GM19025 (cell line): ENCODE measurements around the gene SIK2.
"Not testable (repeated sequence)": the region's sequence is repeated elsewhere in the genome, so short reads cannot be mapped to it uniquely, and the experiment has no call there.

ENCODE experiments used
- ATAC-seq: cut with Tn5 transposase; IDR thresholded peaks from one replicate; pipeline ENCODE4 v1.9.1; 2021; ENCODE audit warnings: mild to moderate bottlenecking, low read depth, moderate library complexity; ENCODE audit not compliant: unreplicated experiment

SIK2 gene

DNA sequence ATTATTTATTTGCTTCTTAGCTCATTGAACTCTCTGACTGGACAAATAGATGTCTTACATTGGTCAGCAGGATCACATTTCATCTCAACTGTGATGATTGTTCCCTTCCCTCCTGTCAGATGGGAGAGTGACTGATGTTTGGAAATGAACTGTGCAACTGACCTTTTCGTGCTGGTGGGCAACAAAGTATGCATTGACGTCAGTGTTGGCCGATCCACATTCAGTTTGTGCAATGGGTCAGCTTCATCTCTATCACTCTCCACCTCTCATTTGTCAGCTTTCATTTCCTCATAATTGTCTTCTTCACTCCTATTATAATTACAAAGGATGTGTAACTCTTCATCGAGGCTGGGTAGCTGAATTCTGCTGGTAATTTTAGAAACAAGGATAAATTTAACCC is 92.6 kb downstream of the SIK2 start:
- ATAC-seq: no peak

DNA sequence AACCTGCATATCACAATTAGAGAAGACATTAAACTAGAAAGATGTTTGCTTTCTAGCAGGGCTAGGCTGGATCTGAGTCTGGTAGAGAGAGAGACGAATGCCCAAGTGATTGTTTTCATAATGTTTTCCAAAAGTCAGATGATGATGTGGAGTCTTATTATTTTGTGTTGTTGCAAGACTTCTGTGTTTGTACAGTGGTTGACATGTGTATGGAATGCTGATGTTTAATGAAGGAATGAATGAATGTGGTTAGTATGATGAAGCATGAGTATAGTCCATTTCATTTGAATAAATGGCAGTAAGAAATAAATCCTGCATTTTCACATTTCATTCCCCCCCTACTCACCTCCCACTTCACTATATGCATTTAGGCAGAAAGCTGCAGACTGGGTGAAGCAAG is 94.3 kb downstream of the SIK2 start:
- ATAC-seq: no peak

DNA sequence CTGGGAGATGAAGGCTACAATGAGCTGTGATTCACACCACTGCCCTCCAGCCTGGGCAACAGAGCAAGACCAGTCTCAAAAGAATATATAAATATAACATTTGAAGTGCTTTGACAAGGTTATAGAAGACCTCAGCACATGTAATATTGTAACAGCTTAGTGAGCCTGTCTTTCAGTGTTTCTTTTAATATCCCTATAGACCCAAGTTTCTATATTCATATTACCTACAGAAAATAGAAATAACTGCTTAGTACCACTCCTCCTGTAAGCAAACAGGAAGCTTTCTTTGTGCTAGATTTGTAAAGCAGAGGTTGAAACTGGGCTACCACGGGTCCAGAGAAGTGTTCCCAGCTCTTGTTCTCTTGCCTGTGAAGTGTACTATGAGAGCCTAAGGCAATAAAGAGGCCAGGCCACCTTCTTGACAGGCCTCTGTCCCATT is 95.7 kb downstream of the SIK2 start:
- ATAC-seq: no peak

DNA sequence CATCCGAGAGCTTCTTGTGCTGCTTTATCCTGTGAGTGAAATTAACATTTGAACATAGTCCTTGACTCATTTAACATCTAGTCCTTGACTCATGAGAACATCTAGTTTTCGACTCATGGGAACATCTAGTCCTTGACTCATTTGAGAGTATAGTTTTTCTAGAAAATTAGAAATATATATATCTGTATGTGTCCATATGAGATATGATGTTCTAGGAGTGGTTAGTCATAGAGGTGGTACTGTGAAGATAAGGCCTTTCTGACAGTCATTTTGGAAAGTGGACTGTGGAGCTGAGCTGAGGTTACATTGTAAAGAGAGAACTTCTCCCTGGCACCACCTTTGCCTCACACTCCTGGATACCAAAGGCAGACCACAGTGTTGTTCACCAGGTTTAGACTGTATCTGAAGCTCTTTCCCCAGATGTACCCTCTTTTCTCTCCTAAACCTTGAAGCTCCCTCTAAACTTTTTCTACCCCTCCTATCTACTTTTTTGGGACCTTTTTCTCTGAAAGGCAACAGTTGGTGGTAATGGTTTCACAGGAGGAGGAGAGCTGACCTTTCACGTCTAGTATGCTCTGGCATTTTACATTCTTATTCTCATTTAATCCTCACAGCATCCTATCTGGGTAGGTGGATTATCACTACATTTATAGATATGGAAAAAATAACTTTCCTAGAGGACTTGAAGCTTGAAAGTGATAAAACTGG is 96.8 kb downstream of the SIK2 start:
- ATAC-seq: no peak

DNA sequence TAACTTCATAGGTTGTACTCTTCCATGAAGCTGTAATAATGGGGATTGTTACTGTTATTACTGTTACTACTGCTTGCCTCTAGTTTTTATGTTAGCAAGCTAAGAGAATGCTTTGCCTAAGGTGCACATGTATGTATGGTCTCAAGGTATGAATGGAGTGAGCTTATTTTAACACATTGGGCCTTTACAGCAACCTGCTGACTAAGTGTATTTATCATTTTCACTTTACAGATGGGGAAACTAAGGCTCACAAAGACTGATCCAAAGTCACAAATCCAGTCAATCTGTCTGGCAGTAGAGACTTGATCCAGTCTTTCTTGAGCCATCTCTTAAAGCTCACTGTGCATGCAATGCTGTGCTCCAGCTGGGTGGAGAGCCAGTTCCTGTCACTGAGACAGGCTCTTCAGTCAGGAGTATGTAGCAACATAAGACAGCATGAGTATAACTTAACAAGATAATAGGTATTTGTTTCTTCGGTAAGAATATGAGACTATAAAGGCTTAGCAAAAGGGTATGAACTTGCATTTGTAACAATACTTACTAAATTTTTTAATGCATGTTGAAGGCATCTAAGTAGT is 97.4 kb downstream of the SIK2 start:
- ATAC-seq: no peak

DNA sequence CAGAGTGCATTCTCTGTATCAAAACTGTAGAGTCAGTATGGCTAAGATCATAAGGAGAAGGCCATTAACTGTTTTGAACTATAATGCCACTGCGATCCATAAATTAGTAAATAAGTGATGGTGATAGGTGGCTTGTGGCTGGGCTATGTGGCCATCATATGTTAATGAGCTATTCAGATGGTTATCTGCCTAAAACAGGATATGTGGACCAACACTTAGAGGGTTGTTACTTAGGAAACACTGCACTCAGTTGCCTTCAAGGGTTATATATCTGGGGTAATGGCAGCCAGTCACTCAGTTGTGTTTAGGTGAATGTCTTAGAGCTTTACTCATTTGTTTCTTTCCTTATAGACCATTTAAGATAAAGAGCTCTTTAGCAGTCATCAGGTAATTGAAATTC is 97.9 kb downstream of the SIK2 start:
- no peak for ATAC-seq

DNA sequence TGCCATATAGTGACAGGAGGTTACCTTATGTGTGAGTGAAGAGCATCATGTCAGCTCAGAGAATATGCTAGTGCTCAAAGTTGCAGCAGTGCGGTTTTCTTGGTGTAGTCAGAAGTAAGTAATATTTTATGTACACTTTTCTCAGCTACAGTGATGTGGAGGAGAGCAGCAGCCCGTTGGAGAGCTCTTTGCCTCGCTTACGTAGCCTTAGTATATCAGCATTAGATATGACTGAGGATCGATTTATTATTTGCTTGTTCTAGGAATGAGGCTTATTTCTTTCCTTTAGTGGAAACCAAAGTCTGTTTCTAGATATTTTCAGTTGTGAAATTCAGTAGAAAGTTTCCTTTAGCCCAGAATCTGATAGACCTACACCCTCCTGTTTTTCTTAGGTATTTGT is 100.4 kb downstream of the SIK2 start:
- no peak for ATAC-seq

DNA sequence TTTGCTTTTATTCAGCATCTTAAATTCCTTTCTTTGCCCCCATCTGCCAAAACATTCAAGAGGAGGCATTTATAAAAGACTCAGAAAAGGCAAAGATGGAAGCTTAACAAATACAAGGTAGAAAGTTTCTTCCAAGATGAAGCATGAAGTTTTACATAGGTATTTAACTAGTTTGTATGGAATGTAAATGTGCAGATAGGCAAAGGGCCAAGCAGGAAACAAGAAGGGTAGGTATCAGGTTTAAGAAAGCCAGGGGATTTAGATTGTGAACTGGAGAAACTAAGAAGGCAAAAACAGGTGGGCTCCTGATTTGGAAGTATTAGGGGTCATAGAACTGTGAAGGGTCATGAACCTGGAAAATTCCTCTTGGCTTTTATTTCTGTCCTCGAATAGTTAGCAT is 101.3 kb downstream of the SIK2 start:
- ATAC-seq: no peak

DNA sequence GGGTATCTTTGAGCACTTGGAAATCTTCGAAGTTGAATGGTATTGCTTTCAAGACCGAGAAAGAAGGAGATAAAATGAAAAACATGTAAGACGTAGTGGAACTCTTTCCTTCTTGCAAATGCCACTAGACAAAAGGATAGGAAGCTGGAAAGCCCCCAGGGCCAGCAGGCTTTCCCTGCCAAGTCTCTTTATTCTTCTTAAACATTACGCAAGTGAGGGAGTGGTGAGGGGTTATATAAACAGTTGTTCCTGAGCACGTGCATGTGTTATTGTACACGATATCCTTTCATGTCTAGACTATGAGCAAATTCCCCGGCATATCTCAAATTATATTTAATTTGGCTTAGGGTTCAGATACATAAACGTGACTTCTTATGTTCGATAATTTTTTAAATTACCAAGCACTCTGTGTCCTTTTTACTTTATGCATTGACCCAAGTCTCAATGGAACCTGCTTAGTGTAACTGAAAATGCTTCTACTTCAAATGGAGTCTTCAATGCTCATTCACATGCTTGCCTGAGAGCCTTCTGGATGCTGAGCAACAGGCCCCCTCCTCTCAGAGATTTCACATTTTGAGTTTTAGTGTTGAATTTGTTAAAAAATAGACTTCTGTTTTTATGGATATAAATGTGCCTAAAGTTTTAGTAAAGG is 104.9 kb downstream of the SIK2 start:
- no peak for ATAC-seq

DNA sequence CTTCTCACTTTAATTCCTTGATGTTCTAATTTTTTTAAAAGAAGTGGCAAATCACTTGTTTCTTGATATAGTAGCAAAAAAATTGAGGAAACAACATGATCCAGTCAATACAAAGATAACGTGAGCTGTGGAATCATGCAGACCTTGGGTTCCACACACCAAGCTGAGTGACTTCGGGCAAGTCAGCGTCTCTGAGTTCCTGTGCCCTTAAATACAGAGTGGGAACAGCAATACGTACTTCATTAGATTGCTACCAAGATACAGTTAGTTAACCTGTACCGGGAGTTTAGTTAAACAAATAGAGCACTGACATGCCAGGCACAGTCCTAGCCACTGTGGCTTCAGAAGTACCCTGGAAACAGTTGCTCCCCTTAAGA is 105.4 kb downstream of the SIK2 start:
- no peak for ATAC-seq

DNA sequence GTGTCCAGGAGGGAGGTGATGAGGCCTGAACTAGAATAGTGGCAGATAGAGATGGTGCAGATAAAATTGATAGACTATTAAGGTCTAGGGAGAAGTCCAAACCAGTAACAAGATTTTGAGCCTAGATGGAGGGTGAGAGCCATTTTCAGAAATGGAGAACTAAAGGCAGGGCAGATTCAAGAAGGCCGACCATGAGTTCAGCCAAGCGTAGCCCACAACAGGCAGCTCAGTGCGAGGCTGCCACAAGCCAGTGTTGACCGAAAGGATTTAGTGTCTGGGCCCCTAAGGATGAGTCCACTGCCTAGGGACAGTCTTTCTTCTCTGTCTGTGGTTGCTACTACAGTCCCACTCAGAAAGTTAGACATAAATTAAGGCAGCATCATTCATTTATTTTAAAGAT is 112.3 kb downstream of the SIK2 start:
- no peak for ATAC-seq

DNA sequence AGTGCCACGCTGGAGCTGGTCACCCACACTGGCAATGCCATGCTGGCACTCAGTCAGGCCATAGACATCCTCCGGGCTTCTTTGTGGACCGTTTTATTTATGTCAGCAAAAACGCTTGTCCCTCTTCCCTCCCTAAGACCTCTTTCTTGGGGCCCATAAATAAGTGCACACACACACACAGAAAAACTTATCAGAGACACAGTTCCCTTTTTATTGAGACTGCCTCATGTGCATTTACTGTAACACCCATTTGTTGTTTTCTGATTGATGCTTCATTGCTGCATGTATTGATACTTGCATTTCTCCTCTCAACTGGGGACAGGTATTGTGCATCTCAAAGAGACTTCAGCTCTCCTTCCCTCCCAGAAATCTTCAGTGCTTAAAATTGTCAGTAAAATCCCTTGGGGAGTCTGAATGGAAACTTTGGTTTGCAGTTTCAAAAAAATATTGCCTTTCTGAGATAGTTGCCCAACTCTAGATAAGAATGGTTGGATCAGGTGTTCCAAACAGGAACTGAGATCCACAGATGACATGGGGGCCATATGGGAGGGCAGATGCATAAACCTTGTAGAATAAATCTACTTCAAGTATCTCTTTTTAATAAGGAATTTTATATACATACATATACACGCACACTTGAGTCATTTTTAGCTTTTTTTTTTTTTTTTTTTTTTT is 113.0 kb downstream of the SIK2 start:
- no peak for ATAC-seq

DNA sequence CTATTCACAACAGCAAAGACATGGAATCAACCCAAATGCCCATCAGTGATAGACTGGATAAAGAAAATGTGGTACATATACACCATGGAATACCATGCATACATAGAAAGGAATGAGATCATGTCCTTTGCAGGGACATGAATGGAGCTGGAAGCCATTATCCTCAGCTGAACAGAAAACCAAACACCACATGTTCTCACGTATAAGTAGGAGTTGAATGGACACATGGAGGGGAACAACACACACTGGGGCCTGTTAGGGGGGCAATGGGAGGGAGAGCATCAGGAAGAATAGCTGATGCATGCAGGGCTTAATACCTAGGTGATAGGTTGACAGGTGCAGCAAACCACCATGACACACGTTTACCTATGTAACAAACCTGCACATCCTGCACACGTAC is 115.4 kb downstream of the SIK2 start:
- ATAC-seq: not testable (repeated sequence)

DNA sequence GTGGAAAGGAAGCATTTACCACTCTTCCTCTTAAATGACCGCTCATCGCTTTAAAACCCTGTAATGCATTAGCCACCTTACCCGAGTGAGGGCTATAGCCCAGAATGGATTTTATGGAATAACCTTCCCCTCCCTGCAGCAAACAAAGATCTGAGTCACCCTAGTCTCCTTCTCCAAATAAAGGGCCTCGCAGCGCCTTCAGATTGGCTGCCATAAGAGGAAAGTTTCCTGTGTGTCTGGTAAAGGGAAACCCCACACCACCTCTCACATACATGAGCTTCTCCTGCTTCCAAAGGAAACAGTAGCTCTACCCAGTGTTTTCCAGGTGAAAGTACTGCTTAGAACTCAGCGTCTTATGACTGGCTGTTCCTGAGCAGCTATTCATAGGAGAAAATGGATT is 116.2 kb downstream of the SIK2 start:
- ATAC-seq: no peak

DNA sequence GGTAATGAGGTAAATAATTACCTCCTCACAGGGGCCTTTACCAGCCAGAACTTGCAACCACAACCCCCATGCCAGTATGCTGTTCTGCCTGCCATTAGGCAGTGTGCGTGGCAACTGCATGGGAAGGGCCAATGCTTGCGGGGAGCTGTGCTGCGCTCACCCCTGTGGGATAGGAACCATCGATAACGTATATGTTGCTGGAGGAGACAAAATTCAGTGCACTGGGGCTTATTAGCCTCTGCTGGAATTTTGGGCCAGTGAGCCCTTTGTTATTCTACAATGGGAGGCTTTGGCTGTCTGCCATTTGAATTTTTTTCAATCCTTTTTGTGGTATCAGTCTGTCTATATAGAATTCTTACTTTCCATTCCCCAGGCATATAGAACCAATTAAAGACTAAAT is 116.6 kb downstream of the SIK2 start:
- no peak for ATAC-seq

DNA sequence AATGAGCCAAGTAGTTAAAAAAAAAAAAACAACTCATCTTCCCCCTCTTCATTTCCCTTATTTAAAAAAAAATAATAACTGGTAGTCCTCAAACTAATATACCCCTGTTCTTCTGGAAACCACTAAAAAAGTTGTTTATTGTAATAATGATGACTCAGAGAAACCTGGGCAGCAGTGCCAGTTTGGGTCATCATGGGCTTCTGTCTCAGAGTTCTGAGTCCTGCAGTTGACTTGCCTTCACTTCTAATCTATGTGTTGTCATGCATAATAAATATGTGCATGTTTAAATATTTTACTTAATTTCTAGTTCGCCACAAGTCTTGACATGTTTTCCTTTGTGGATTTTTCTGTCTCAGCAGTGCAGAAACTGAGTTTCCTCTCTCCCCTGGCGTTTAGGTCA is 117.1 kb downstream of the SIK2 start:
- ATAC-seq: no peak

DNA sequence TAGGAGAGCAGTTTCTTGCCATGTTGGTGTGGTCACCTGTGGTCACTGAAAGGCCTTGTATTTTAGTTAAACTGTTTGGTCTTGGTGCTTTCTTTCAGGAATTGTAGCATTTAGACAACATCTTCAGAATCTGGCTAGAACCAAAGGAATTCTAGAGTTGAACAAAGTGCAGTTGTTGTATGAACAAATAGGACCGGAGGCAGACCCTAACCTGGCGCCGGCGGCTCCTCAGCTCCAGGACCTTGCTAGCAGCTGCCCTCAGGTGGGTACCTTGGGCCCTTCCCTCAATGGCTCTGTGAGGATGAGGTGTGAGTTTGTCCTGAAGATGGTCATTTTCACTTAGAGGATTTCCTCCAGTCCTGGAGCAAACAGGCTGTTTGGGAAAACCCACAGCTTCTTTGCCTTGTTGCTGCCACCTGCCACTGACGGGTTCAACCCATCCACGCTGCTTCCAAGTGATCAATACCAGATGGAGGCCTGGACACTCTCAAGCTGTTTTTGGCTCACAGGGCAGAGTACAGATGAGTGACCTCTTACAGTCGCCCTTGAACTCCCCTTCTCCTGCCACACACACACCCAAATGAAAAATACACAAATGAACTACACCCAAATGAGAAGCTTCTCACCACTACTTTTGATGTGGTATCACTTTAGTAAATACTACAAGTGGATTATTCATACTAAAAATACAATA is 118.7 kb downstream of the SIK2 start:
- no peak for ATAC-seq

DNA sequence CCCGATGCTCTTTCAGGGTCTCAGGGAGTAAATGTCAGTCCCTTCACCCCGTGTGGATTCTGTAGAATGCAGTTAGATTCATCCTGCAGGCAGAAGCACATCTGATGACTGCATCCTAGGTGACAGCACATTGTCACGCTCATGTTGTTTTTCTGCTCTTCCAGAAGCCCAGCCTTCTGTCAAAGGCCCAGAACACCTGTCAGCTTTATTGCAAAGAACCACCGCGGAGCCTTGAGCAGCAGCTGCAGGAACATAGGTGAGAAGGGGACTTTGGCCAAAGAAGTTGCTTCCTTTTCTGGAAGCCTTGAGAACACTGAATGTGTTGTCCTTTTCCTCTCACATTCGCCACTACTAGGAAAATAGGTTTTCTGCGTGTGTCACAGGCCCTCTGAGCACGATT is 120.3 kb downstream of the SIK2 start:
- no peak for ATAC-seq

DNA sequence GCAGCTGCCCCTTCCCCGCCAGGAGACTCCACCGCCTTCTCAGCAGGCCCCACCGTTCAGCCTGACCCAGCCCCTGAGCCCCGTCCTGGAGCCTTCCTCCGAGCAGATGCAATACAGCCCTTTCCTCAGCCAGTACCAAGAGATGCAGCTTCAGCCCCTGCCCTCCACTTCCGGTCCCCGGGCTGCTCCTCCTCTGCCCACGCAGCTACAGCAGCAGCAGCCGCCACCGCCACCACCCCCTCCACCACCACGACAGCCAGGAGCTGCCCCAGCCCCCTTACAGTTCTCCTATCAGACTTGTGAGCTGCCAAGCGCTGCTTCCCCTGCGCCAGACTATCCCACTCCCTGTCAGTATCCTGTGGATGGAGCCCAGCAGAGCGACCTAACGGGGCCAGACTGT is 121.3 kb downstream of the SIK2 start:
- no peak for ATAC-seq

DNA sequence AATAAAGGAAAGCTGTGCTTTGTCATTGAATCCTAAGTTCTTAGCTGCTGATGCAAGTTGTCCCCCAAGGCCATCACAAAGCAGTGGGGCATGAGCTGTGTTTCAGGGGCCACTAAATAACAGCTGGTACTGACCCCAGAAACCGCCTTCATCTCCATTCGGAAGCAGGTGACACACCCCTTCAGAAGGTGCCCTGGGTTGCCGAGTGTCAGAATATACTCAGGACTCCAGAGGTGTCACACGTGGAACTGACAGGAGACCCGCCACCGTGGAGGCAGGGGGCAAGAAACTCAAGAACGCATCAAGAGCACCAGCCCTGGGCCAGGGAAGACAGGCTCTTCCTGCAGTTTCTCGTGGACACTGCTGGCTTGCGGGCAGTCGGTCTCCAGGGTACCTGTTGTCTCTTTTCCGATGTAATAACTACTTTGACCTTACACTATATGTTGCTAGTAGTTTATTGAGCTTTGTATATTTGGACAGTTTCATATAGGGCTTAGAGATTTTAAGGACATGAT is 122.4 kb downstream of the SIK2 start:
- no peak for ATAC-seq

DNA sequence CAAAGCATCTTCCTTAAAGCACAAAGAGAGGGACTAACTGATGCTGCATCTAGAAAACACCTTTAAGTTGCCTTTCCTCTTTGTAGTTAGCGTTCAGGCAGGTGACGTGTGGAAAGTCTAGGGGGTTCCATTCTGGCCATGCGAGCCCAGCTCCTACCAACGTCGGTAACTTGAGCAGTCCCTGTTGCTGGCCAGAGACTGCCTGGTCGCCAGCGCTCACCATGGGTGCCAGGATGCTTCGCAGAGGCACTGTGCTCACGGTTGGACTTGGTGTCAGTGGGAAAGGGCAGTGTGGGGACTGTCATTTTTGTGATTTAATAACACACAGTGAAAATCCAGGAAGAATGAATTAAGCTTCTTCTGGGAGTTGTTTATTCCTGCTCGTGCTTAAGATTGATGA is 123.4 kb downstream of the SIK2 start:
- no peak for ATAC-seq
